Measurements from ENCODE around the gene ITGA3.

ITGA3 gene

DNA sequence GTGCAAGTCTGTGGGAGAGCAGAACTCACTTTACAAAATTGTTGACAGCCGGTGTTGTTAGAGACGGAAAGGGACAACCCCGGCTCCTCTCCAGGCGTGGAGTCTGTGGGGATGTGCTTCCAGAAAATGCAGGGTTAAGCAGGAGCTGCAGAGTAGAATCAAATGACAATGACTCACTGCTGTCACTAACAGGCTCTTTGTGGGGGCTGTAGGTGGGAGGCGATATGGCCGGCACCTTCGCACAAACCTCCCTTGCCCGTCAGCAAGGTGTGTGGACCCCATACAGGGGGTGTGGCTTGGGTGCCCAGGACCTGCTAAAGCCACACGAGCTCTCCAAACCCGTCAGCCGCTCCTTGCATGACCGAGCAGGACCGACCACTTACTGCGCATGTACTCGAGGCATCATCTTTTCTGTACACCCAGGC is 45.0 kb downstream of the ITGA3 start:
- H3K9ac ChIP-seq (ENCODE audit: low read depth, low read length) = no peak overlapping the region
- DNase-seq = no peak
- no peaks in the 10 kb centered on the region for H3K36me3 ChIP-seq (ENCODE audit: insufficient read depth, low read length)
- no peak overlapping the region for H3K4me3 ChIP-seq (ENCODE audit: low read depth in 1 of 2, low read length in 2 of 2)
- H4K20me1 ChIP-seq (ENCODE audit: insufficient read depth, low read length) = no peaks in the 10 kb centered on the region; the same call in 1 of the 2 replicates
- H3K27me3 ChIP-seq (ENCODE audit: insufficient read depth, low read length, poor library complexity) = no peaks in the 10 kb centered on the region
- H2AFZ ChIP-seq (ENCODE audit: low read depth, low read length) = no peak overlapping the region
- H3K4me2 ChIP-seq (ENCODE audit: insufficient read depth, low read length) = no peak overlapping the region
- ATAC-seq (ENCODE audit: insufficient read depth, low read depth) = no peak
- no peaks in the 10 kb centered on the region for H3K9me3 ChIP-seq (ENCODE audit: insufficient read depth, low read length, severe bottlenecking)
- H3K79me2 ChIP-seq (ENCODE audit: insufficient read depth, low read length) = no peaks in the 10 kb centered on the region
- TF ChIP-seq, protein P1, sequence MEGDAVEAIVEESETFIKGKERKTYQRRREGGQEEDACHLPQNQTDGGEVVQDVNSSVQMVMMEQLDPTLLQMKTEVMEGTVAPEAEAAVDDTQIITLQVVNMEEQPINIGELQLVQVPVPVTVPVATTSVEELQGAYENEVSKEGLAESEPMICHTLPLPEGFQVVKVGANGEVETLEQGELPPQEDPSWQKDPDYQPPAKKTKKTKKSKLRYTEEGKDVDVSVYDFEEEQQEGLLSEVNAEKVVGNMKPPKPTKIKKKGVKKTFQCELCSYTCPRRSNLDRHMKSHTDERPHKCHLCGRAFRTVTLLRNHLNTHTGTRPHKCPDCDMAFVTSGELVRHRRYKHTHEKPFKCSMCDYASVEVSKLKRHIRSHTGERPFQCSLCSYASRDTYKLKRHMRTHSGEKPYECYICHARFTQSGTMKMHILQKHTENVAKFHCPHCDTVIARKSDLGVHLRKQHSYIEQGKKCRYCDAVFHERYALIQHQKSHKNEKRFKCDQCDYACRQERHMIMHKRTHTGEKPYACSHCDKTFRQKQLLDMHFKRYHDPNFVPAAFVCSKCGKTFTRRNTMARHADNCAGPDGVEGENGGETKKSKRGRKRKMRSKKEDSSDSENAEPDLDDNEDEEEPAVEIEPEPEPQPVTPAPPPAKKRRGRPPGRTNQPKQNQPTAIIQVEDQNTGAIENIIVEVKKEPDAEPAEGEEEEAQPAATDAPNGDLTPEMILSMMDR (IDR thresholded peaks at IDR 0.05; ENCODE audit: borderline replicate concordance, extremely low read depth, low read length, poor library complexity, severe bottlenecking) = no peak
- no peak for TF ChIP-seq EZH2 (IDR thresholded peaks at IDR 0.05; ENCODE audit: borderline replicate concordance, low read depth, low read length, severe bottlenecking)
- H3K27ac ChIP-seq (ENCODE audit: low read length) = no peak overlapping the region
- peaks cover 11% of the 10 kb centered on the region for H3K4me1 ChIP-seq (ENCODE audit: insufficient read depth, low read length)

DNA sequence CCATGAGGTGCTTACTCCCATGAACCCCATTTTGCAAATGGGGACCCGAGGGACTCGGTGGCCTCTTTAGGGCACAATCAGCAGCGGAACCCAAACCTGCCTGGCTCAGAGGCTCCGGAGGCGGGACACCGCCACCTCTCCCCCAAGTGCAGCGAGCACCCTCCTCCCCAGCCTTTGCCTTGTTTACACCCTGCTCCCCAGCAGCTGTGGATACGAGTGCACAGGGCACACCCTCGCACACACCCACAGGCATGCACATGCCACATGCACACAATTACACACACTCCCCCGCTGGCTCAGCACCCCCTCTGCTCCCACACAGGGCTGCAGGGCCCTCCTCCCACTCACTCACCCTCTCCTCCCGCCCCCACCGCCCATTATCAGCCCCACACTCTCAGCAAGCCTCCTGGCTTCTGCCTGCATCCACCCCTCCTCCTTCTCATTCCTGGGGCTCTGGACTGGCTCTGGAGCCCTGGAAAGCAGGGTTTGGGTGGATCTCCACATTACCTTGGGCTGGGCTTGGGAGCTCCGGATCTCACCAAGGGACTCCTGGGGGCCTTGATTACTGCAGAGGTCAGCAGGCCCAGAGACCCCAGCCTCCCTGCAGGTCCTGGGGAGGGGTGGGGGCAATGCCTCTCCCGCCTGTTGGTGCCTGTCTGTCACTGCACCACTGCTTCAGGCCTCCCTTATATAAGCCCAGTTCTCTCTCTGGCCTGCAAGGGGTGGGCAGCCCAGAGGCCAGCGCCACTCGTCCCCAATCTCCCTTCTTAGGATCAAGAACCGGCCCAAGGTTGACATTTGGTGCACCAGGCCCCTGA is 45.6 kb downstream of the ITGA3 start:
- TF ChIP-seq, protein P1 (IDR thresholded peaks at IDR 0.05; ENCODE audit: borderline replicate concordance, extremely low read depth, low read length, poor library complexity, severe bottlenecking) = no peak
- no peak for TF ChIP-seq EZH2 (IDR thresholded peaks at IDR 0.05; ENCODE audit: borderline replicate concordance, low read depth, low read length, severe bottlenecking)
- H3K4me1 ChIP-seq (ENCODE audit: insufficient read depth, low read length) = peaks cover 5% of the 10 kb centered on the region
- no peak overlapping the region for H3K27ac ChIP-seq (ENCODE audit: low read length)
- H4K20me1 ChIP-seq (ENCODE audit: insufficient read depth, low read length) = no peaks in the 10 kb centered on the region; the same call in 1 of the 2 replicates
- no peaks in the 10 kb centered on the region for H3K36me3 ChIP-seq (ENCODE audit: insufficient read depth, low read length)
- H3K4me3 ChIP-seq (ENCODE audit: low read depth in 1 of 2, low read length in 2 of 2) = no peak overlapping the region
- DNase-seq = no peak
- H3K79me2 ChIP-seq (ENCODE audit: insufficient read depth, low read length) = no peaks in the 10 kb centered on the region
- H2AFZ ChIP-seq (ENCODE audit: low read depth, low read length) = no peak overlapping the region
- no peak overlapping the region for H3K4me2 ChIP-seq (ENCODE audit: insufficient read depth, low read length)
- no peak overlapping the region for H3K9ac ChIP-seq (ENCODE audit: low read depth, low read length)
- no peaks in the 10 kb centered on the region for H3K27me3 ChIP-seq (ENCODE audit: insufficient read depth, low read length, poor library complexity)
- no peak for ATAC-seq (ENCODE audit: insufficient read depth, low read depth)
- no peaks in the 10 kb centered on the region for H3K9me3 ChIP-seq (ENCODE audit: insufficient read depth, low read length, severe bottlenecking)

DNA sequence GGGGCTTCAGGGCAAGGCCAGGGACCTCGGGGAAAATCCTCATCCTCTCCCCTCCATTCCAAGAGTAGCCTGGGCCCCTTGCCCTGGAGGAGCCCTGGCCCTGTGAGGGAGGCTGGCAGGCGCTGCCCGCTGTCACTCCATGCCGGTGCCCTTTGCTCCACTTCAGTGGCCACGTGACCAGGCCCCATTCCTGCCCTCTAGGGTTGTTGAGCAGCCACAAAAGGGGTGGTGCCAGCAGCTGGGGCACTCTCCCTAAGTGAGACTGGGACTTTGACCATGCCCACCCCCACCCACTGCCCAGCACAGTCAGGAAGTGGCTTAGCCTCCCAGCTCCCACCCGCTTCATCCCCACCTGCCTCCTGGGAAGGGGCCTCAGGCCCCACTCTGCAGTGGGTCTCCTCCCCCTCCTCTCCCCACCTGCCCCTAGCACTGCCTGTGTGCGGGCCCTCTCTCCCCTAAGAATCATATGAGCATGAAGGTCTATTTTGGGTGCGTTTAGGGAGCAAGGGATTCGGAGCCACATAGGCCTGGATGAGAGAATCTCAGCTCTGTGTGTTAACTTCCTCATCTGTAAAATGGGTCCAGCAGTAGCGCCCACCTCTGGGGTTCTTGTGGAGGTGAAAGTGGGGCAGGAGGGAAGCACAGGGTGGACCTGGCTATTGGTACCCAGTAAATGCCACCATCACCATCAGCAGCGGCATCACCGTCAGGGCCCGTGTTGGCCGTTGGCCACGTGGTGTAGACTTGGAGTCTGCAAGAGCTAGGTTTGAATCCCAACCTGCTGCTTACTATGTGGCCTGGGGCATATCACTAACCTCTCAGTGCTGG is 46.5 kb downstream of the ITGA3 start:
- no peak overlapping the region for H3K4me2 ChIP-seq (ENCODE audit: insufficient read depth, low read length)
- H2AFZ ChIP-seq (ENCODE audit: low read depth, low read length) = no peak overlapping the region
- H3K4me3 ChIP-seq (ENCODE audit: low read depth in 1 of 2, low read length in 2 of 2) = no peak overlapping the region
- TF ChIP-seq, protein P1 (IDR thresholded peaks at IDR 0.05; ENCODE audit: borderline replicate concordance, extremely low read depth, low read length, poor library complexity, severe bottlenecking) = no peak
- no peak for TF ChIP-seq EZH2 (IDR thresholded peaks at IDR 0.05; ENCODE audit: borderline replicate concordance, low read depth, low read length, severe bottlenecking)
- H3K27ac ChIP-seq (ENCODE audit: low read length) = no peak overlapping the region
- H3K9me3 ChIP-seq (ENCODE audit: insufficient read depth, low read length, severe bottlenecking) = no peaks in the 10 kb centered on the region
- no peaks in the 10 kb centered on the region for H3K27me3 ChIP-seq (ENCODE audit: insufficient read depth, low read length, poor library complexity)
- H3K36me3 ChIP-seq (ENCODE audit: insufficient read depth, low read length) = no peaks in the 10 kb centered on the region
- no peaks in the 10 kb centered on the region for H3K4me1 ChIP-seq (ENCODE audit: insufficient read depth, low read length)
- no peak for DNase-seq
- ATAC-seq (ENCODE audit: insufficient read depth, low read depth) = no peak
- no peak overlapping the region for H3K9ac ChIP-seq (ENCODE audit: low read depth, low read length)
- H4K20me1 ChIP-seq (ENCODE audit: insufficient read depth, low read length) = no peaks in the 10 kb centered on the region; the same call in 1 of the 2 replicates
- H3K79me2 ChIP-seq (ENCODE audit: insufficient read depth, low read length) = no peaks in the 10 kb centered on the region

Measured in DND-41 (cell line).